ENCODE measurements around the gene SMAD3. TPM values are rescaled to one million over a fixed set of nuclear protein-coding genes. Genes with fewer than 3 reads are reported as not detected.

SMAD3 gene
- total and polyA plus RNA-seq, 2 of the 8 experiments (the other 6 are each of a cell fraction or from before 2014, with no cell fraction given), result 10.1 to 12.4 TPM

DNA sequence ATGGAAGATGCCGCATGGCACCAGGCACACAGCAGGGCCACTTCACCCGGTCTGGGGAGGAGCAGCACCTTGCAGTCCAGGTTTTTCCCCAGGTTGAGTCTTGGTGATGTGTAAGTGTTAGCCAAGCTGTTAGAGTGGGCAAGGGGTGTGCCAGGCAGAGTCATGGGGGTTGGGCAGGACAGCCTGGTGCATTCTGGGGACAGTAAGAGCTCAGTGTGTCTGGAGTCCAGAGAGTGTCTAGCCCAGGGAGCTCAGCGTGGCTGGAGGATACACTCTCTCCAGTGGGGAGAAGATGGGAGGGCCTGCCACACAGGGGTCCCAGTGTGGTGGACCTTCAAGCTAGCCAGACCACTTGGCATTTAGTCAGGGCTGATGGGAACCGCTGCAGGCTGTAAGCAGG lies 101.7 kb downstream of the SMAD3 start:
- no peaks in the 10 kb centered on the region for H3K36me3 ChIP-seq (ENCODE audit: control insufficient read depth in 2 of 4, insufficient read depth in 4 of 4, low read length in 3 of 4)
- H3K23ac ChIP-seq (ENCODE audit: insufficient read length), result no peak overlapping the region
- no peak overlapping the region for H3K4me3 ChIP-seq (ENCODE audit: extremely low read depth in 1 of 4, insufficient read depth in 2 of 4, low read depth in 3 of 4, low read length in 4 of 4)
- peak overlapping the region; percentile 77; the same call in 1 of the 2 replicates for H2BK5ac ChIP-seq (ENCODE audit: low read depth, low read length)
- DNase-seq (ENCODE audit: low read depth in 1 of 2, low spot score in 2 of 2) (no peak), FAIRE-seq (no peak)
- H3K79me1 ChIP-seq (ENCODE audit: low read depth, low read length), result peaks cover 7% of the 10 kb centered on the region
- H2BK15ac ChIP-seq (ENCODE audit: low read length), result peak overlapping the region; percentile 97; the same call in 1 of the 2 replicates
- no peak overlapping the region for H3K27ac ChIP-seq (ENCODE audit: low read depth, low read length)
- H2BK12ac ChIP-seq (ENCODE audit: low read depth, low read length), result peak overlapping the region; percentile 64
- WGBS, 2 experiments (ENCODE audit: extremely low coverage in 1 of 2, insufficient coverage in 1 of 2, insufficient read length in 1 of 2, insufficient replicate concordance in 2 of 2, low coverage in 1 of 2, low lambda C conversion rate in 2 of 2, missing lambda C conversion rate in 1 of 2), result 76% methylated on average over 4 of the region's 4 CpGs; no CpG with 5 or more reads in 1 of the 2 experiments
- peaks cover 3% of the 10 kb centered on the region; the same call in 1 of the 2 replicates for H3K23me2 ChIP-seq (ENCODE audit: low read depth, low read length)
- H3K9me3 ChIP-seq (ENCODE audit: insufficient read depth in 2 of 2, low read depth in 1 of 2, low read length in 1 of 2), result no peaks in the 10 kb centered on the region
- H3K18ac ChIP-seq (ENCODE audit: extremely low read depth, low read length), result 0 out of 2 replicates have a peak overlapping the region, but pooled peaks have one; percentile 7
- no peaks in the 10 kb centered on the region for H4K20me1 ChIP-seq (replicated peaks in 1 of 2; ENCODE audit: control insufficient read depth in 1 of 2, insufficient read depth in 2 of 2, low read length in 2 of 2)
- no peaks in the 10 kb centered on the region for H3K79me2 ChIP-seq (ENCODE audit: control insufficient read depth in 1 of 2, insufficient read depth in 2 of 2, low read length in 2 of 2)
- H4K5ac ChIP-seq (ENCODE audit: insufficient read length, low read depth, low read length), result no peak overlapping the region
- ChIA-PET CTCF (ENCODE audit: partially characterized antibody) (interaction anchor here (0.7 to 3.0 kb wide), 6 partner anchors 9 to 264 kb away, joined by 3 to 7 read pairs (median 4); no protein-coding TSS in a partner anchor), POLR2A (ENCODE audit: partially characterized antibody) (interaction anchor here (1.4 kb wide), 1 partner anchor 136 kb away, joined by 6 read pairs; no protein-coding TSS in a partner anchor)
- peaks cover 15 to 31% (median 22%) of the 10 kb centered on the region in 4 experiments for H3K4me1 ChIP-seq (replicated peaks in 1 of 4; ENCODE audit: control insufficient read depth in 3 of 4, insufficient read depth in 4 of 4, low read length in 3 of 4)
- H3K14ac ChIP-seq (ENCODE audit: insufficient read length), result no peak overlapping the region
- no peak overlapping the region; a peak in 1 of 4 replicates for H3K4me2 ChIP-seq (ENCODE audit: insufficient read depth in 1 of 2, low read depth in 2 of 2, low read length in 2 of 2)
- no peak overlapping the region for H3K56ac ChIP-seq (replicated peaks; ENCODE audit: insufficient read length, low read depth, low read length)
- H2AK5ac ChIP-seq (ENCODE audit: low read depth, low read length), result peak overlapping the region; percentile 72; the same call in 1 of the 2 replicates
- H4K8ac ChIP-seq (ENCODE audit: extremely low read depth, insufficient read depth, low read length), result no peak overlapping the region
- H3K9ac ChIP-seq (replicated peaks in 1 of 4; ENCODE audit: extremely low read depth in 1 of 4, low read depth in 3 of 4, low read length in 3 of 4), result no peak overlapping the region
- peak overlapping the region; percentile 55; the same call in 1 of the 2 replicates for H2BK20ac ChIP-seq (ENCODE audit: low read length)
- no peak overlapping the region for H2BK120ac ChIP-seq (replicated peaks; ENCODE audit: low read depth, low read length)
- H2AFZ ChIP-seq (ENCODE audit: low read length), result no peak overlapping the region
- H3K27me3 ChIP-seq (replicated peaks in 1 of 4; ENCODE audit: control insufficient read depth in 3 of 4, extremely low read depth in 1 of 4, insufficient read depth in 3 of 4, low read length in 3 of 4), result peaks cover 0 to 2% (median 0%) of the 10 kb centered on the region in 4 experiments; a peak in 1 of 7 replicates
- H4K91ac ChIP-seq (replicated peaks; ENCODE audit: insufficient read length, low read length), result peak overlapping the region; percentile 48
- H3K4ac ChIP-seq (replicated peaks; ENCODE audit: insufficient read length, low read depth, low read length), result peak overlapping the region; percentile 12
- TF ChIP-seq CREB1 (IDR thresholded peaks at IDR 0.05) (no peak), TCF12 (IDR thresholded peaks at IDR 0.05; ENCODE audit: low read depth, low read length) (no peak), RBBP5 (IDR thresholded peaks at IDR 0.05; ENCODE audit: borderline replicate concordance, low read depth, low read length) (no peak), SUZ12 (IDR thresholded peaks at IDR 0.05; ENCODE audit: low read length) (no peak), BACH1 (IDR thresholded peaks at IDR 0.05; ENCODE audit: low read length) (no peak), GABPA (IDR thresholded peaks at IDR 0.05; ENCODE audit: borderline replicate concordance, insufficient read depth, low read length) (no peak), RXRA (IDR thresholded peaks at IDR 0.05; ENCODE audit: insufficient read depth, low read depth, low read length) (no peak), PHF8 (conservative IDR thresholded peaks at IDR 0.05; ENCODE audit: low read depth, low read length) (no peak), MAFK (IDR thresholded peaks at IDR 0.05; ENCODE audit: low read depth, low read length) (no peak)
- TF ChIP-seq, protein P1, sequence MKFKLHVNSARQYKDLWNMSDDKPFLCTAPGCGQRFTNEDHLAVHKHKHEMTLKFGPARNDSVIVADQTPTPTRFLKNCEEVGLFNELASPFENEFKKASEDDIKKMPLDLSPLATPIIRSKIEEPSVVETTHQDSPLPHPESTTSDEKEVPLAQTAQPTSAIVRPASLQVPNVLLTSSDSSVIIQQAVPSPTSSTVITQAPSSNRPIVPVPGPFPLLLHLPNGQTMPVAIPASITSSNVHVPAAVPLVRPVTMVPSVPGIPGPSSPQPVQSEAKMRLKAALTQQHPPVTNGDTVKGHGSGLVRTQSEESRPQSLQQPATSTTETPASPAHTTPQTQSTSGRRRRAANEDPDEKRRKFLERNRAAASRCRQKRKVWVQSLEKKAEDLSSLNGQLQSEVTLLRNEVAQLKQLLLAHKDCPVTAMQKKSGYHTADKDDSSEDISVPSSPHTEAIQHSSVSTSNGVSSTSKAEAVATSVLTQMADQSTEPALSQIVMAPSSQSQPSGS (IDR thresholded peaks at IDR 0.05; ENCODE audit: low read length), result no peak
- TF ChIP-seq, protein P2, sequence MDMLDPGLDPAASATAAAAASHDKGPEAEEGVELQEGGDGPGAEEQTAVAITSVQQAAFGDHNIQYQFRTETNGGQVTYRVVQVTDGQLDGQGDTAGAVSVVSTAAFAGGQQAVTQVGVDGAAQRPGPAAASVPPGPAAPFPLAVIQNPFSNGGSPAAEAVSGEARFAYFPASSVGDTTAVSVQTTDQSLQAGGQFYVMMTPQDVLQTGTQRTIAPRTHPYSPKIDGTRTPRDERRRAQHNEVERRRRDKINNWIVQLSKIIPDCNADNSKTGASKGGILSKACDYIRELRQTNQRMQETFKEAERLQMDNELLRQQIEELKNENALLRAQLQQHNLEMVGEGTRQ (IDR thresholded peaks at IDR 0.05; ENCODE audit: low read length), result no peak

Data from H1 (cell line).